ENCODE results near the gene NCOA7.

- TF ChIP-seq, protein P1, sequence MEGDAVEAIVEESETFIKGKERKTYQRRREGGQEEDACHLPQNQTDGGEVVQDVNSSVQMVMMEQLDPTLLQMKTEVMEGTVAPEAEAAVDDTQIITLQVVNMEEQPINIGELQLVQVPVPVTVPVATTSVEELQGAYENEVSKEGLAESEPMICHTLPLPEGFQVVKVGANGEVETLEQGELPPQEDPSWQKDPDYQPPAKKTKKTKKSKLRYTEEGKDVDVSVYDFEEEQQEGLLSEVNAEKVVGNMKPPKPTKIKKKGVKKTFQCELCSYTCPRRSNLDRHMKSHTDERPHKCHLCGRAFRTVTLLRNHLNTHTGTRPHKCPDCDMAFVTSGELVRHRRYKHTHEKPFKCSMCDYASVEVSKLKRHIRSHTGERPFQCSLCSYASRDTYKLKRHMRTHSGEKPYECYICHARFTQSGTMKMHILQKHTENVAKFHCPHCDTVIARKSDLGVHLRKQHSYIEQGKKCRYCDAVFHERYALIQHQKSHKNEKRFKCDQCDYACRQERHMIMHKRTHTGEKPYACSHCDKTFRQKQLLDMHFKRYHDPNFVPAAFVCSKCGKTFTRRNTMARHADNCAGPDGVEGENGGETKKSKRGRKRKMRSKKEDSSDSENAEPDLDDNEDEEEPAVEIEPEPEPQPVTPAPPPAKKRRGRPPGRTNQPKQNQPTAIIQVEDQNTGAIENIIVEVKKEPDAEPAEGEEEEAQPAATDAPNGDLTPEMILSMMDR (IDR thresholded peaks at IDR 0.05) = no peak
- no peak for TF ChIP-seq POLR2AphosphoS5 (IDR thresholded peaks at IDR 0.05)
These were observed 18.9 kb downstream of the NCOA7 start for GRCh38 chr6:125809570-125810170.

Measured in upper lobe of left lung (tissue), 4 donors.